OCI-LY1 (cell line): ENCODE results near the gene TAS2R3.

Experiments
- CTCF ChIP-seq: fragments of 200-600 bp; sonication (generic), shearing (Covaris generic); IDR thresholded peaks from 2 replicates; pipeline ENCODE4 v1.5.1; 2017; ENCODE audit warnings: mild to moderate bottlenecking, antibody characterized with exemption, low read length, moderate library complexity, mixed read lengths
- EZH2 ChIP-seq: fragments of 200-600 bp; sonication (generic), shearing (Covaris generic); IDR thresholded peaks from 2 replicates; pipeline ENCODE4 v1.8.0; 2017; ENCODE audit warnings: borderline replicate concordance, mixed run types, mild to moderate bottlenecking, antibody characterized with exemption, low read length, moderate library complexity, mixed read lengths

DNA sequence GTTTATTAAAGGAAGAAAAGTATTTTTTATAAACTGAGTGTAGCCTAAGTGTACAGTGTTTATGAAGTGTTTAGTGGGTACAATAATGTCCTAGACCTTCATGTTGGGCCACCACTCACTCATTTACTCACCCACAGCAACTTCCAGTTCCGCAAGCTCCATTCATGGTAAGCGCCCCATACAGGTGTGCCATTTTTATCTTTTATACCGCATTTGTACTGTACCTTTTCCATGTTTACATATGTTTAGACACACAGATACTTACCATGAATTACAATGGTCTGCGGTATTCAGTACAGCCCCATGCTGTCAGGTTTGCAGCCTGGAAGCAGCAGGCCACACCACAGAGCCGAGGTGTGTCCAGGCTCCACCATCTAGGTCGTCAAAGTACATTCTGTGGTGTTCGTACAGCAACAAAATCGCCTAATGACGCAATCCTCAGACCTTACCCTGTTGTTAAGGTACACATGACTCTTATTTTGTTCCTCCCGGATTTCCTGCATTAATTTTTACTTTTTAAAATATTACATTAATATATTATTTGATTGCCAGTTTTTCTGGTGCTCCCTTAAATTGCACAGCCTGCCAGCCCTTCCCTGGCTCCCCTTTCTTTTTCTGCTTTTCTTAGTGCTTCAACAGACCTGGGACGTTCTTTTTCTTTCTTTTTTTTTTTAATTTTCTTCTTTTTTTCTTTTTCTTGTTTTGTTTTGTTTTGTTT, 26.6 kb upstream of the TAS2R3 start:
- no peak; the same call in 1 of the 2 replicates for TF ChIP-seq CTCF
- TF ChIP-seq EZH2: no peak
